OCI-LY1 (cell line): ENCODE measurements around the gene TPM2.
"Not testable (repeated sequence)": the region's sequence is repeated elsewhere in the genome, so short reads cannot be mapped to it uniquely, and the experiment has no call there.

Experiments
- CTCF ChIP-seq: fragments of 200-600 bp; sonication (generic), shearing (Covaris generic); IDR thresholded peaks from 2 replicates; pipeline ENCODE4 v1.5.1; 2017; ENCODE audit warnings: mild to moderate bottlenecking, antibody characterized with exemption, low read length, moderate library complexity, mixed read lengths
- EZH2 ChIP-seq: fragments of 200-600 bp; sonication (generic), shearing (Covaris generic); IDR thresholded peaks from 2 replicates; pipeline ENCODE4 v1.8.0; 2017; ENCODE audit warnings: borderline replicate concordance, mixed run types, mild to moderate bottlenecking, antibody characterized with exemption, low read length, moderate library complexity, mixed read lengths

GRCh38 chr9:35639225-35639624, 50.5 kb downstream of the TPM2 start:
- TF ChIP-seq CTCF, EZH2: not testable (repeated sequence)
